AG04449 (cell line): Measurements from ENCODE around the gene ELOVL4.
A peak's percentile ranks its signal among the peaks of the same experiment; 100 is the strongest.

ENCODE experiments used
- CTCF ChIA-PET: fragments of 350-600 bp; formaldehyde crosslinking; extraction: SDS; loops from one replicate; lab custom pipeline; 2021; ENCODE audit warnings: antibody characterized with exemption; lab: Yijun Ruan, JAX
- POLR2A ChIA-PET: fragments of 400-600, 350-600 bp; formaldehyde crosslinking; extraction: SDS; loops from one replicate; lab custom pipeline; 2020; ENCODE audit warnings: antibody characterized with exemption, inconsistent platforms; lab: Yijun Ruan, JAX
- DNase-seq: peaks from one replicate; pipeline ENCODE4 v3.0.0-alpha.2; 2010; ENCODE audit warnings: low read depth, low spot score
- H3K4me3 ChIP-seq: 2 replicates; pipeline ENCODE4 v1.5.1; 2011; ENCODE audit warnings: low read depth, mild to moderate bottlenecking, control low read depth, low read length
- CTCF ChIP-seq: IDR thresholded peaks from one replicate; pipeline ENCODE4 v1.5.1; 2011; ENCODE audit warnings: mild to moderate bottlenecking, moderate library complexity, low read length, control low read depth, inconsistent platforms; ENCODE audit not compliant: insufficient read depth; ENCODE audit errors: missing control alignments

Gene ELOVL4

GRCh38 chr6:79954849-79955248 lies 7.5 kb upstream of the ELOVL4 start:
- ChIA-PET CTCF (interaction anchor here (1.5 to 1.7 kb wide), 2 partner anchors 138 to 145 kb away, joined by 3 to 4 read pairs; no protein-coding TSS in a partner anchor), POLR2A (no interaction called here)
- no peak overlapping the region for H3K4me3 ChIP-seq
- no peak for DNase-seq
- no peak for TF ChIP-seq CTCF

GRCh38 chr6:79949233-79949632 lies 1.9 kb upstream of the ELOVL4 start:
- ChIA-PET CTCF (interaction anchor here (0.7 to 2.5 kb wide), 29 partner anchors 9 to 221 kb away, joined by 3 to 79 read pairs (median 6); partner anchors contain the start of gene TTK), POLR2A (no interaction called here)
- H3K4me3 ChIP-seq = no peak overlapping the region
- TF ChIP-seq CTCF = peak; percentile 55
- peak; percentile 10 for DNase-seq

- DNase-seq = no peak
- CTCF ChIA-PET = interaction anchor here (0.6 to 3.6 kb wide), 11 partner anchors 7 to 147 kb away, joined by 3 to 30 read pairs (median 3); no protein-coding TSS in a partner anchor
- POLR2A ChIA-PET = no interaction called here
- peak overlapping the region; percentile 76 for H3K4me3 ChIP-seq
- peak; percentile 13 for TF ChIP-seq CTCF
Measured at GRCh38 chr6:79946272-79947190, 822 bp downstream of the ELOVL4 start.

- no peak for TF ChIP-seq CTCF
- no peak overlapping the region for H3K4me3 ChIP-seq
- POLR2A ChIA-PET = no interaction called here
- DNase-seq = no peak
- CTCF ChIA-PET = interaction anchor here (0.6 to 1.6 kb wide), 5 partner anchors 8 to 152 kb away, joined by 3 to 4 read pairs (median 3); no protein-coding TSS in a partner anchor
Measured at GRCh38 chr6:79943133-79943532, 4.2 kb downstream of the ELOVL4 start.

- DNase-seq = no peak
- ChIA-PET POLR2A (no interaction called here), CTCF (interaction anchor here (1.3 to 1.6 kb wide), 2 partner anchors 27 to 153 kb away, joined by 3 to 4 read pairs; no protein-coding TSS in a partner anchor)
- no peak for TF ChIP-seq CTCF
- no peak overlapping the region for H3K4me3 ChIP-seq
Measured at GRCh38 chr6:79941489-79942151, 5.7 kb downstream of the ELOVL4 start.
